PFSK-1 (cell line): Measurements from ENCODE around the gene TTF1.

Experiments
- FOXP2 ChIP-seq: optimal IDR thresholded peaks from 2 replicates; pipeline ENCODE3; 2011; ENCODE audit warnings: borderline replicate concordance, control low read depth, inconsistent platforms; ENCODE audit not compliant: insufficient read depth; ENCODE audit errors: extremely low read length, extremely low read depth
- POLR2AphosphoS5 ChIP-seq: IDR thresholded peaks from 2 replicates; pipeline ENCODE4 v1.6.1; 2012; ENCODE audit warnings: low read depth, mild to moderate bottlenecking, control low read depth, low read length, moderate library complexity
- SIN3A ChIP-seq: IDR thresholded peaks from 2 replicates; pipeline ENCODE4 v1.6.1; 2012; ENCODE audit warnings: mild to moderate bottlenecking, low read length, moderate library complexity, borderline replicate concordance; ENCODE audit not compliant: insufficient read depth
- TAF1 ChIP-seq: IDR thresholded peaks from 2 replicates; pipeline ENCODE4 v1.6.1; 2012; ENCODE audit warnings: low read length, control low read depth, borderline replicate concordance; ENCODE audit not compliant: insufficient read depth
- TF ChIP-seq, protein P1 (sequence below), 2 experiments: IDR thresholded peaks; 2 replicates each; pipeline versions ENCODE4 v1.6.1 to v1.8.0; 2011 to 2012; ENCODE audit warnings: low read depth in 2 of 2, low read length in 2 of 2, control low read depth in 1 of 2, inconsistent platforms in 1 of 2, mild to moderate bottlenecking in 1 of 2, moderate library complexity in 1 of 2; ENCODE audit not compliant: insufficient read depth in 1 of 2

TTF1 gene

GRCh38 chr9:132346177-132346576, 60.5 kb downstream of the TTF1 start:
- no peak for TF ChIP-seq FOXP2
- TF ChIP-seq, protein P1, sequence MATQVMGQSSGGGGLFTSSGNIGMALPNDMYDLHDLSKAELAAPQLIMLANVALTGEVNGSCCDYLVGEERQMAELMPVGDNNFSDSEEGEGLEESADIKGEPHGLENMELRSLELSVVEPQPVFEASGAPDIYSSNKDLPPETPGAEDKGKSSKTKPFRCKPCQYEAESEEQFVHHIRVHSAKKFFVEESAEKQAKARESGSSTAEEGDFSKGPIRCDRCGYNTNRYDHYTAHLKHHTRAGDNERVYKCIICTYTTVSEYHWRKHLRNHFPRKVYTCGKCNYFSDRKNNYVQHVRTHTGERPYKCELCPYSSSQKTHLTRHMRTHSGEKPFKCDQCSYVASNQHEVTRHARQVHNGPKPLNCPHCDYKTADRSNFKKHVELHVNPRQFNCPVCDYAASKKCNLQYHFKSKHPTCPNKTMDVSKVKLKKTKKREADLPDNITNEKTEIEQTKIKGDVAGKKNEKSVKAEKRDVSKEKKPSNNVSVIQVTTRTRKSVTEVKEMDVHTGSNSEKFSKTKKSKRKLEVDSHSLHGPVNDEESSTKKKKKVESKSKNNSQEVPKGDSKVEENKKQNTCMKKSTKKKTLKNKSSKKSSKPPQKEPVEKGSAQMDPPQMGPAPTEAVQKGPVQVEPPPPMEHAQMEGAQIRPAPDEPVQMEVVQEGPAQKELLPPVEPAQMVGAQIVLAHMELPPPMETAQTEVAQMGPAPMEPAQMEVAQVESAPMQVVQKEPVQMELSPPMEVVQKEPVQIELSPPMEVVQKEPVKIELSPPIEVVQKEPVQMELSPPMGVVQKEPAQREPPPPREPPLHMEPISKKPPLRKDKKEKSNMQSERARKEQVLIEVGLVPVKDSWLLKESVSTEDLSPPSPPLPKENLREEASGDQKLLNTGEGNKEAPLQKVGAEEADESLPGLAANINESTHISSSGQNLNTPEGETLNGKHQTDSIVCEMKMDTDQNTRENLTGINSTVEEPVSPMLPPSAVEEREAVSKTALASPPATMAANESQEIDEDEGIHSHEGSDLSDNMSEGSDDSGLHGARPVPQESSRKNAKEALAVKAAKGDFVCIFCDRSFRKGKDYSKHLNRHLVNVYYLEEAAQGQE (IDR thresholded peaks at IDR 0.05; ENCODE audit: insufficient read depth in 1 of 2, low read depth in 2 of 2, low read length in 2 of 2): no peak
- no peak for TF ChIP-seq POLR2AphosphoS5
- no peak for TF ChIP-seq TAF1
- TF ChIP-seq SIN3A: no peak

- TF ChIP-seq, protein P1 (IDR thresholded peaks at IDR 0.05; ENCODE audit: insufficient read depth in 1 of 2, low read depth in 2 of 2, low read length in 2 of 2): no peak
- no peak for TF ChIP-seq FOXP2
- TF ChIP-seq TAF1: no peak
- TF ChIP-seq POLR2AphosphoS5: no peak
- no peak for TF ChIP-seq SIN3A
Measured at GRCh38 chr9:132341177-132341840, 65.3 kb downstream of the TTF1 start.

DNA sequence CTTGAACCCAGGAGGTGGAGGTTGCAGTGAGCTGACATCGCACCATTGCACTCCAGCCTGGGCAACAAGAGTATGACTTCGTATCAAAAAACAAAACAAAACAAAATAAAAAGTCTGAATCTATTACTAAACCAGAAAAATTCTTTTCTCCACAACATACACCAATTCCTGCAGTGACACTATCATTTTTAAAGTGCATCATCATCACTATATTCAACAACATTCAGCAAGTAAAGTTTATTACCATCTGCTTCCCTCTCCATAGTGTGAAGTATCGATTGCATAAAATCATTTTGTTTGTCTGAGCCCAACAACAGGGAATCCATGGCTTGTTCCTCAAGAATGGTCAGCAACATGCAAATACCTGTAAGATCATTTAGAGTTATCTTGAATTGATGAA, 72.3 kb downstream of the TTF1 start:
- TF ChIP-seq, protein P1 (IDR thresholded peaks at IDR 0.05; ENCODE audit: insufficient read depth in 1 of 2, low read depth in 2 of 2, low read length in 2 of 2): no peak
- TF ChIP-seq POLR2AphosphoS5 (no peak), TAF1 (no peak), SIN3A (no peak), FOXP2 (no peak)

DNA sequence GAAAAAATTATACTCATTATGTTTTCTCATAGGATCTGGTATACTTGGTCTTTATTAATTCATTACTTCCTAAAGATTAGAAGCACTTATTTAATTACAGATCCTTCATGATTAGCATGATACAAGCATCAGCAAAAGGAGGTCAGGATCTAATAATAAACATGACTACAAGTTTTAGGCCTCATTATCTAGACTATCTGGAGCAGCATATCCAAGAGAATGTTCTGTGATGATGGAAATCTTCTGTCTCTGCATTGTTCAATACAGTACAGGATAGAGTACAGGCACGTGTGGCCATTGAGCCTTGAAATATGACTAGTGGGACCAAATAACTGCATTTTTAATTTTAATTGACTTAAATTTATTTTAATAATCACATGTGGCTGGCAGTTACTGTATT, 73.1 kb downstream of the TTF1 start:
- TF ChIP-seq POLR2AphosphoS5 (no peak), TAF1 (no peak), SIN3A (no peak), FOXP2 (no peak)
- TF ChIP-seq, protein P1 (IDR thresholded peaks at IDR 0.05; ENCODE audit: insufficient read depth in 1 of 2, low read depth in 2 of 2, low read length in 2 of 2): no peak

- no peak for TF ChIP-seq TAF1
- TF ChIP-seq, protein P1 (IDR thresholded peaks at IDR 0.05; ENCODE audit: insufficient read depth in 1 of 2, low read depth in 2 of 2, low read length in 2 of 2): no peak
- no peak for TF ChIP-seq POLR2AphosphoS5
Measured at GRCh38 chr9:132328580-132328979, 78.1 kb downstream of the TTF1 start.
